Measurements from ENCODE around the gene CPT2. TPM values are rescaled to one million over a fixed set of nuclear protein-coding genes. Genes with fewer than 3 reads are reported as not detected.

CPT2 gene
- total and polyA plus RNA-seq, 2 of the 4 experiments (the other 2 are of a cell fraction) = 15.8 to 16.0 TPM

DNA sequence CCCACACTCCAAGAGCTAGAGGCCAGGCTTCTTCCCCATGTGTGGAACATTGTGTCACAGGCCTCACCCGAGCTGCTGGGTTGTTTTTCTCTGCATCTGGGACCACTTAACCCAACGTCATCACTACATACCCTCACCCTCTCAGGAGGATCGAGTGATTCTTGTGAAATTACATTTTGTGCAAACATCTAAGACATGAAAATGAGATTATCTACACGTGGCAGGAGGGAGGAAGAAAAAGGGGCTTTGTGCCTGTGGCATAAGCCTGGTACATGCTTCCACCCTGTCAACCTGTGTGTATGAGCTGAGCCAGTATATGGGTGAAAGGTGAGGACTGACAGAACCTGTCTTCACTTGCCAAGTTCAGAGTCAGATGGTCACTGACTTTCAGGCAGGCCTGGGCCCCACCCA lies 1.6 kb downstream of the CPT2 start:
- Histone ChIP-seq H3K9me3 (ENCODE audit: control insufficient read depth, insufficient read depth, low read length) (no peaks in the 10 kb centered on the region), H3K4me3 (ENCODE audit: insufficient read depth, low read depth, low read length) (no peak overlapping the region), H3K14ac (replicated peaks; ENCODE audit: low read depth, low read length) (peak overlapping the region; percentile 69), H4K91ac (ENCODE audit: insufficient read depth, low read depth, low read length) (0 out of 2 replicates have a peak overlapping the region, but pooled peaks have one; percentile 49), H3K4me1 (ENCODE audit: control insufficient read depth, insufficient read depth, low read length) (peaks cover 13% of the 10 kb centered on the region), H2AK5ac (ENCODE audit: low read depth, low read length) (peak overlapping the region; percentile 23; the same call in 1 of the 2 replicates), H2BK15ac (ENCODE audit: low read depth, low read length) (no peak overlapping the region), H3K4me2 (ENCODE audit: low read depth, low read length) (peak overlapping the region; percentile 90), H3K79me1 (ENCODE audit: low read depth in 1 of 2, low read length in 2 of 2) (peaks cover 28 to 33% of the 10 kb centered on the region in 2 experiments), H3K36me3 (ENCODE audit: control insufficient read depth, insufficient read depth, low read length) (peaks cover 18% of the 10 kb centered on the region), H3K9me1 (ENCODE audit: insufficient read depth, low read length) (peaks cover 17% of the 10 kb centered on the region), H4K20me1 (ENCODE audit: insufficient read depth, low read length) (no peaks in the 10 kb centered on the region), H3K23ac (ENCODE audit: low read depth, low read length) (peak overlapping the region; percentile 26; the same call in 1 of the 2 replicates), H2BK5ac (ENCODE audit: low read depth, low read length, poor library complexity, severe bottlenecking) (peak overlapping the region; percentile 6), H3K4ac (ENCODE audit: low read depth, low read length) (peak overlapping the region; percentile 30), H2BK120ac (ENCODE audit: low read depth, low read length) (no peak overlapping the region), H2AK9ac (replicated peaks; ENCODE audit: low read depth, low read length, poor library complexity) (peak overlapping the region; percentile 48), H3K27ac (ENCODE audit: insufficient read depth, low read length) (0 out of 2 replicates have a peak overlapping the region, but pooled peaks have one; percentile 17), H4K5ac (ENCODE audit: low read depth, low read length) (peak overlapping the region; percentile 44), H2BK20ac (ENCODE audit: low read depth, low read length) (no peak overlapping the region), H3K18ac (ENCODE audit: low read depth, low read length) (no peak overlapping the region), H2AFZ (replicated peaks; ENCODE audit: low read length, poor library complexity) (peak overlapping the region; percentile 18), H3K9ac (ENCODE audit: low read depth, low read length) (no peak overlapping the region), H3K27me3 (ENCODE audit: control insufficient read depth, insufficient read depth, low read length) (no peaks in the 10 kb centered on the region), H3K56ac (ENCODE audit: extremely low read depth, insufficient read depth, low read length) (no peak overlapping the region), H4K8ac (ENCODE audit: low read depth in 2 of 2, low read length in 2 of 2) (peak overlapping the region in 1 of 2 experiments; percentile 68; a peak in 1 of 4 replicates)
- no peak for ATAC-seq (ENCODE audit: low read depth)
- dilution Hi-C loops (cut with HindIII; ENCODE audit: low sequenced_read_pairs, unreplicated experiment) (no loop called here), in situ Hi-C loops (cut with MboI; ENCODE audit: low sequenced_read_pairs) (no loop called here), intact Hi-C loops (cut with micrococcal nuclease) (loop anchor here (5.0 kb wide), 2 partner anchors 136 to 371 kb away; partner anchors contain the start of gene PODN)
- no peak for DNase-seq
- WGBS, 2 experiments (ENCODE audit: extremely low coverage in 2 of 2, insufficient read length in 1 of 2) = no CpG with 5 or more reads among the region's 4 CpGs
- TF ChIP-seq SMC3 (IDR thresholded peaks at IDR 0.05; ENCODE audit: low read depth, low read length) = no peak
- no peak for TF ChIP-seq FOS (IDR thresholded peaks at IDR 0.05; ENCODE audit: low read depth, low read length)
- TF ChIP-seq MXI1 (IDR thresholded peaks at IDR 0.05; ENCODE audit: borderline replicate concordance, low read depth, low read length) = no peak
- TF ChIP-seq BHLHE40 (IDR thresholded peaks at IDR 0.05; ENCODE audit: low read depth, low read length) = no peak
- no peak for TF ChIP-seq MAZ (IDR thresholded peaks at IDR 0.05; ENCODE audit: borderline replicate concordance, low read depth, low read length)
- TF ChIP-seq, protein P1, sequence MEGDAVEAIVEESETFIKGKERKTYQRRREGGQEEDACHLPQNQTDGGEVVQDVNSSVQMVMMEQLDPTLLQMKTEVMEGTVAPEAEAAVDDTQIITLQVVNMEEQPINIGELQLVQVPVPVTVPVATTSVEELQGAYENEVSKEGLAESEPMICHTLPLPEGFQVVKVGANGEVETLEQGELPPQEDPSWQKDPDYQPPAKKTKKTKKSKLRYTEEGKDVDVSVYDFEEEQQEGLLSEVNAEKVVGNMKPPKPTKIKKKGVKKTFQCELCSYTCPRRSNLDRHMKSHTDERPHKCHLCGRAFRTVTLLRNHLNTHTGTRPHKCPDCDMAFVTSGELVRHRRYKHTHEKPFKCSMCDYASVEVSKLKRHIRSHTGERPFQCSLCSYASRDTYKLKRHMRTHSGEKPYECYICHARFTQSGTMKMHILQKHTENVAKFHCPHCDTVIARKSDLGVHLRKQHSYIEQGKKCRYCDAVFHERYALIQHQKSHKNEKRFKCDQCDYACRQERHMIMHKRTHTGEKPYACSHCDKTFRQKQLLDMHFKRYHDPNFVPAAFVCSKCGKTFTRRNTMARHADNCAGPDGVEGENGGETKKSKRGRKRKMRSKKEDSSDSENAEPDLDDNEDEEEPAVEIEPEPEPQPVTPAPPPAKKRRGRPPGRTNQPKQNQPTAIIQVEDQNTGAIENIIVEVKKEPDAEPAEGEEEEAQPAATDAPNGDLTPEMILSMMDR (conservative IDR thresholded peaks at IDR 0.05; ENCODE audit: low read depth, low read length) = no peak
- no peak for TF ChIP-seq RCOR1 (IDR thresholded peaks at IDR 0.05; ENCODE audit: insufficient replicate concordance, low read length)
- no peak for TF ChIP-seq MAFK (IDR thresholded peaks at IDR 0.05; ENCODE audit: low read depth, low read length)
- TF ChIP-seq, protein P2, sequence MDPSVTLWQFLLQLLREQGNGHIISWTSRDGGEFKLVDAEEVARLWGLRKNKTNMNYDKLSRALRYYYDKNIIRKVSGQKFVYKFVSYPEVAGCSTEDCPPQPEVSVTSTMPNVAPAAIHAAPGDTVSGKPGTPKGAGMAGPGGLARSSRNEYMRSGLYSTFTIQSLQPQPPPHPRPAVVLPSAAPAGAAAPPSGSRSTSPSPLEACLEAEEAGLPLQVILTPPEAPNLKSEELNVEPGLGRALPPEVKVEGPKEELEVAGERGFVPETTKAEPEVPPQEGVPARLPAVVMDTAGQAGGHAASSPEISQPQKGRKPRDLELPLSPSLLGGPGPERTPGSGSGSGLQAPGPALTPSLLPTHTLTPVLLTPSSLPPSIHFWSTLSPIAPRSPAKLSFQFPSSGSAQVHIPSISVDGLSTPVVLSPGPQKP (IDR thresholded peaks at IDR 0.05; ENCODE audit: borderline replicate concordance, low read depth, low read length) = no peak
- no peak for TF ChIP-seq CEBPB (IDR thresholded peaks at IDR 0.05; ENCODE audit: low read depth, low read length)
- no peak for TF ChIP-seq RAD21 (IDR thresholded peaks at IDR 0.05; ENCODE audit: low read length)
- no peak for TF ChIP-seq RFX5 (IDR thresholded peaks at IDR 0.05; ENCODE audit: low read depth, low read length)
- TF ChIP-seq NFE2L2 (IDR thresholded peaks at IDR 0.05; ENCODE audit: low read depth, low read length) = no peak
- TF ChIP-seq POLR2A (IDR thresholded peaks at IDR 0.05; ENCODE audit: low read depth, low read length) = no peak
- TF ChIP-seq CHD1 (IDR thresholded peaks at IDR 0.05; ENCODE audit: low read depth, low read length) = no peak
- TF ChIP-seq, protein P3, sequence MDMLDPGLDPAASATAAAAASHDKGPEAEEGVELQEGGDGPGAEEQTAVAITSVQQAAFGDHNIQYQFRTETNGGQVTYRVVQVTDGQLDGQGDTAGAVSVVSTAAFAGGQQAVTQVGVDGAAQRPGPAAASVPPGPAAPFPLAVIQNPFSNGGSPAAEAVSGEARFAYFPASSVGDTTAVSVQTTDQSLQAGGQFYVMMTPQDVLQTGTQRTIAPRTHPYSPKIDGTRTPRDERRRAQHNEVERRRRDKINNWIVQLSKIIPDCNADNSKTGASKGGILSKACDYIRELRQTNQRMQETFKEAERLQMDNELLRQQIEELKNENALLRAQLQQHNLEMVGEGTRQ (IDR thresholded peaks at IDR 0.05; ENCODE audit: low read depth, low read length) = no peak
- POLR2A ChIA-PET (ENCODE audit: unreplicated experiment) = no interaction called here
- no TSS peak for BruUV-seq (replicated peaks)
- CTCF ChIA-PET = no interaction called here
